NCI-H2196 treated with DMSO at 0.1 percent for 48 hours (cell line): Measurements from ENCODE around the gene MTHFD2.
A peak's percentile ranks its signal among the peaks of the same experiment; 100 is the strongest.

Source experiments
- DNase-seq: peaks from one replicate; lab custom pipeline; 2025; ENCODE audit not compliant: unreplicated experiment; lab: John Stamatoyannopoulos, UW

The MTHFD2 gene

GRCh38 chr2:74261204-74261864 is 62.9 kb downstream of the MTHFD2 start:
- peak; percentile 2 for DNase-seq

- DNase-seq = no peak
Observed at GRCh38 chr2:74262681-74263080, 64.3 kb downstream of the MTHFD2 start.

GRCh38 chr2:74264281-74264680 is 65.9 kb downstream of the MTHFD2 start:
- no peak for DNase-seq

GRCh38 chr2:74267068-74267467 is 68.7 kb downstream of the MTHFD2 start:
- DNase-seq = no peak
